Inflammatory macrophage (primary cell): ENCODE results near the gene ZC3H7B.
"Not testable (repeated sequence)": the region's sequence is repeated elsewhere in the genome, so short reads cannot be mapped to it uniquely, and the experiment has no call there.

Experiments used
- DNase-seq, 2 donors: peaks; one replicate each; pipeline ENCODE4 v3.0.0-alpha.2; 2020 to 2022

The ZC3H7B gene

GRCh38 chr22:41387341-41387740 is 86.0 kb downstream of the ZC3H7B start:
- no peak for DNase-seq

DNA sequence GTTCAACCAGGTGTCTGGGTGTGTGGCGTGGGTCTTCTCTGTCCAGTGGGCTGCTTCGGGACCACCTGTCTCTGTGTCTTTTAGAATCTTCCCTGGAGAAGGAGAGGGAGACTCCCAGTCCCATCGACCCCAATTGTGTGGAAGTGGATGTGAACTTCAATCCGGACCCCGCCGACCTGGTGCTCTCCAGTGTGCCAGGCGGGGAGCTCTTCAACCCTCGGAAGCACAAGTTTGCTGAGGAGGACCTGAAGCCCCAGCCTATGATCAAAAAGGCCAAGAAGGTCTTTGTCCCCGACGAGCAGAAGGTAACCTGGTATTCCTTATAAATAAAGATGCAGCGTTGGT is 92.7 kb downstream of the ZC3H7B start:
- DNase-seq: no peak

- DNase-seq: no peak
Observed at GRCh38 chr22:41395531-41396240, 94.4 kb downstream of the ZC3H7B start.

DNA sequence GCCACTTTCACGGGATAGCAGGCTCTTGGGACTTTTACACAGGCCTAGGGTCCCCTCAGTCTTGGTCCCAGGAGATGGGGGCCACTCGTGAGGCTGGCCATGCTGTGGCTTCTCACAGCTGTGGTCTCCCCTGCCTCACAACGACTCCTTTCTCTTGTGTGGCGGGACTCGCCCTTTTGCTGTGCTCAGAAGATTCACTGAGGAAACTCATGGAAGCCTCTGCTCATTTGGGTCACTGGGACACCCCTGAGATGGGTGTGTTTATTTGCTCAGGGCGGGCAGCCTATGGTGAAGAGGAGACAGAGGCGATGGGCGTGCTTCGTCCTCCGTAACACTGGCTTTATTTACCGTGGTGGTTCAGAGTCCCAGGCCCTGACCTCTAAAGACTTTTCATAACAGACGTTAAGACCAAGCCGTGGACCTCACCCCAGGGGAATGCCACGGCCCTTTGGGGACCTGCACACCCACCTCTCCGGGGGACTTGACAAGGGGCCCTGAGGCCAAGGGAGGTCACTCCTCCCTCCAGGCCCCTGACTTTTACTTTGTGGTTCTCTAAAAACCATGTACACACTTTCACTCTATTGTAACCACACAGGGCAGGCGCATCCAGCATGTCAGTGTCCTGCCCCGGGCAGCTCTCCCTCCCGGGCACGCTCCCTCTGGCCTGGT is 96.0 kb downstream of the ZC3H7B start:
- DNase-seq: no peak

DNA sequence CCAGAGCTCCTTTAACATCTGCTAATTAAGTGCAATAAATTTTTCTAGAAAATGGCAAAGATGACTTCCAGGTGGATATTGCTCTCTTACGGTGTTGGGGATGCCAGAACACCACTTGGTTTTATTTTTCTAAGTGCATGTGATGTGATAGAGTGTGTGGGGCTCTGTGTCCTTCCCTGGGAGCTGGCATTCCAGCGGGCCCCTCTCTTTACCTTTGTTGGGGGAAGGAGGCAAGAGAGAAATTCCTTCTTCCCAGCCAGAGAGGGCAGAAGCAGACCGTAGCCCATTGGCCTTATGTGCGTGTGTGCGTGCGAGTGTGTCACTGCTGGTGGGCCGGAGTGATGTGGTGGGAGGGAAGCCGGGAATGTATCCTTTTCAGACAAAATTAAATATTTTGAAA is 97.6 kb downstream of the ZC3H7B start:
- no peak for DNase-seq

- DNase-seq: no peak
Observed at GRCh38 chr22:41401781-41402648, 100.7 kb downstream of the ZC3H7B start.

- DNase-seq: not testable (repeated sequence)
Observed at GRCh38 chr22:41402851-41403250, 101.5 kb downstream of the ZC3H7B start.

- DNase-seq: peak; percentile 88 to 90
Observed at GRCh38 chr22:41403532-41404318, 102.4 kb downstream of the ZC3H7B start.

DNA sequence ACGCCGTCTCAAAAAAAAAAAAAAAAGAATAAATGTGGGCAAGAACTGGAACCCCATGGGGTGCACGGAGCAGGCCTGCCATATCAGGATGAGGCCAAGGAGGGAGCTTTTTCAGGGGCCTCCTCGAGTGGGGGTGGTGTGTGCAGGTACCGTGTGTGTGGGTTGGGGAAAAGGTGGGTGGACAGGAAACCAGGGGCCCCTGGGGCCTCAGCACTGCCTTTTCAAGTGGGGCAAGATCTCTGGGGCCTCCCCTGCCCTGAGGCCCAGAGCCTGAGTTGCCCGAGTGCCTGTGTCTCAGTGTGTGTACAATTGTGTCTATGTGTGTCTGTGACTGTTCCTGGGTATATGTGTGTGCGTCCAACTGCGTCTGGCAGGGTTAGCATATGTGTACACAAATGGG is 104.3 kb downstream of the ZC3H7B start:
- DNase-seq: no peak

DNA sequence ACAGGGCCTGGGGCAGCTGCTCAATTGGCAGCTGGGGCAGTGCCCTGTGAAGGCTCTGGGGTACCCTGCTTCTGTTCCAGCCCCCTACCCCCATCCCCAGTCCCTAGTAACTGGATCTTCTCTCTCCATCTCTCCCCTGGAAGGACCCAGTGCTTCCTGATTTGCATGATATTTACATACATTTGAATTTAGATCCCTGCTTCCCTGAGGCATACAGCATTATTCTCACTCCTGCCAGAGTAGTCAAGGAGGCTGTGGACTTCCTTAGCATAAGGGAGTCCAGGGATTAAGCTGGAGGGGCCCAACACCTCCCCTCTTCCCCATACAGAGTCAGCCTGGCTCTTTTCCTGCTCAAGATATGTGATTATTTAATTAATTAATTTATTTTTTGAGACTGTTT is 105.1 kb downstream of the ZC3H7B start:
- DNase-seq: no peak

DNA sequence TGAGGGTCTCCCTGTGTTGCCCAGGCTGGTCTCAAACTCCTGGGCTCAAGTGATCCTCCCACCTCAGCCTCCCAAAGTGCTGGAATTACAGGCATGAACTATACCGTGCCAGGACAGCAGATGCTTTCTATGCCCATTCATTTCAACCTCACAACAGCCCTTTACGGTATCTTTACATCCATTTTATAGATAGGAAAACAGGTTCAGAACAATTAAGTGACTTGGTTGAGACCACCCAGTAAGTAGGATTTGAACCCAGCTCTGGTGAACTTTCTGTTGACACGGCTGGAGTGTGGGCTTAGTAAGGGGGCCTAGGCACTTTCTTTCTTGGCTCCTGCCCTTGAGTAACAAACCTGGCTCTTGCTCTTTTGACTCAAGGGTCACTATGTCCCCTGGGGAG is 106.1 kb downstream of the ZC3H7B start:
- DNase-seq: no peak

GRCh38 chr22:41408665-41409064 is 107.3 kb downstream of the ZC3H7B start:
- no peak for DNase-seq
